WI38 (cell line): ENCODE measurements around the gene RBBP8NL.

Experiments used
- H3K4me3 ChIP-seq: 2 replicates; pipeline ENCODE4 v1.5.1; 2011; ENCODE audit warnings: low read depth, mild to moderate bottlenecking, control low read depth, low read length
- TF ChIP-seq, protein P1 (sequence below): IDR thresholded peaks from 2 replicates; pipeline ENCODE4 v1.5.1; 2012; ENCODE audit warnings: low read depth, mild to moderate bottlenecking, control low read depth, low read length

The RBBP8NL gene, protein sequence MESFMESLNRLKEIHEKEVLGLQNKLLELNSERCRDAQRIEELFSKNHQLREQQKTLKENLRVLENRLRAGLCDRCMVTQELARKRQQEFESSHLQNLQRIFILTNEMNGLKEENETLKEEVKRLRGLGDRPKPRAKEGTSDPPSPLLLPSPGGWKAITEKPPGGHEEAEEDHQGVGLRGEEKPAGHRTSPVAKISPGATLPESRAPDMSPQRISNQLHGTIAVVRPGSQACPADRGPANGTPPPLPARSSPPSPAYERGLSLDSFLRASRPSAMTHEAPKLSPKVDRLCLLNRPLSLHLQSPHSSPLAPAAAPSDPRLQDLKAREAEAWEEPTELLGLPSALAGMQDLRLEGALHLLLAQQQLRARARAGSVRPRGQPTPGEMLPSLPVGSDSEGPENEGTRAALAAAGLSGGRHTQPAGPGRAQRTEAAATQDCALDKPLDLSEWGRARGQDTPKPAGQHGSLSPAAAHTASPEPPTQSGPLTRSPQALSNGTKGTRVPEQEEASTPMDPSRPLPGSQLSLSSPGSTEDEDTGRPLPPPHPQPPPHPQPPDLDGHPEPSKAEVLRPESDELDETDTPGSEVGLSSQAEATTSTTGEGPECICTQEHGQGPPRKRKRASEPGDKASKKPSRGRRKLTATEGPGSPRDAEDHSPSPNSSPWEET

DNA sequence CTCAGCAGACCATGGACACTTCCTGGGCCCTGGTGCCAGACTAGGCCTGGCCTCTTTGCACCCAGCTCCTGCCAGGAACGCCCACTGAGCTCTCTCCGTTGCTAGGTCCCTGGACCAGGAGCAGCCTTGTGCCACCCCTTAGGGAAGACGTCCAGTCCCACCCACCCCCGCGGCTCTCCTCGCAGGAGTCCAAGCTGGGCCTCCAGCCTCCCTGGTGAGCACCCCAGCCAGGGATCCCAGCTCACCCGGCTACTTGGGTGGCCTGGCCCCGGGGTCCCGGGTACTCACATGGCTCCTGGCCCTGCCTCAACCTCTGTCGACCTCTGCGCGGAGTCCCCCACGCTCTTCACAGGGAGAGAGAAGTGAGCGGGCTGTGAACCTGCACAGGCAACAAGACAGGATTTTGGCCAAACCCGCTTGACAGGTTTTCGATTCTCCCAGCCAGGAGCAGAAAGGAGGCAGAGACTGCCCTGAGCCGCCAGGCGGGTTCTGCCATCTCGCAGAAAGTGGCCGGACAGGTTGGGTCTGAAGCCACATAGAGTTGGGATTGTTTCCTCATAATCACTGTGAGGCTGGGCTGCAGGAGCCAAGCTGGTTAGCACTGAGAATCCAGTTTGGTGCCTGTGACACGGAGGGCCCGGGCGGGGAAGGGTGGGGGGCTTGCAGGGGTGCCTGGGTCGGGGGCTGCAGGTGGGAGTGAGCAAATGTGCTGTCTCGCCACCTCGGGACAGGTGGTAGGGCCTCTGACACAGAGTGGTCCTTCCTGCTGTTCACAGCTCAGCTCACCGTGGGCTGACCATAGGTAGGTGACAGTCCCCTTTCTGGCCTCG, at the start of gene RBBP8NL:
RBBP8NL (minus strand) TSS at position 368 of the 830 bp plus-strand sequence. CDS start 7,892 bp downstream, outside the sequence.
- TF ChIP-seq, protein P1, sequence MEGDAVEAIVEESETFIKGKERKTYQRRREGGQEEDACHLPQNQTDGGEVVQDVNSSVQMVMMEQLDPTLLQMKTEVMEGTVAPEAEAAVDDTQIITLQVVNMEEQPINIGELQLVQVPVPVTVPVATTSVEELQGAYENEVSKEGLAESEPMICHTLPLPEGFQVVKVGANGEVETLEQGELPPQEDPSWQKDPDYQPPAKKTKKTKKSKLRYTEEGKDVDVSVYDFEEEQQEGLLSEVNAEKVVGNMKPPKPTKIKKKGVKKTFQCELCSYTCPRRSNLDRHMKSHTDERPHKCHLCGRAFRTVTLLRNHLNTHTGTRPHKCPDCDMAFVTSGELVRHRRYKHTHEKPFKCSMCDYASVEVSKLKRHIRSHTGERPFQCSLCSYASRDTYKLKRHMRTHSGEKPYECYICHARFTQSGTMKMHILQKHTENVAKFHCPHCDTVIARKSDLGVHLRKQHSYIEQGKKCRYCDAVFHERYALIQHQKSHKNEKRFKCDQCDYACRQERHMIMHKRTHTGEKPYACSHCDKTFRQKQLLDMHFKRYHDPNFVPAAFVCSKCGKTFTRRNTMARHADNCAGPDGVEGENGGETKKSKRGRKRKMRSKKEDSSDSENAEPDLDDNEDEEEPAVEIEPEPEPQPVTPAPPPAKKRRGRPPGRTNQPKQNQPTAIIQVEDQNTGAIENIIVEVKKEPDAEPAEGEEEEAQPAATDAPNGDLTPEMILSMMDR = no peak
- no peak within 1 kb of the TSS for H3K4me3 ChIP-seq

GRCh38 chr20:62476056-62476838, 48.9 kb upstream of the RBBP8NL start:
- TF ChIP-seq, protein P1 = no peak
- no peak overlapping the region for H3K4me3 ChIP-seq

DNA sequence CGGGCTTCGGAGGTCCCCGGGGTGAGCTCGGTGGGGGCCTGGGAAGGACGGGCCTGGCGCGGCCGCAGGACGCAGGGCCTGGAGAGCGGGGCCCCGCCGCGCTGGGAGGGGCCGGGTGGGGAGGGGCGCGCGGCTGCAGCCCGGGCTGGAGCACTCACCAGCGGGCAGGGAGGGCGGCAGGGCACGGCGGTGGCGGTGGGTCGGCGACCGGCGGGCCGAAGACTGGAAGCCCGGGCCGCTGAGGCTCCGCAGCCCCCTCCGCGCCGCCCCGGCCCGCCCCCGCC, 48.4 kb upstream of the RBBP8NL start, which contains the start of gene GATA5:
GATA5 (minus strand) TSS at position 224 of the 284 bp plus-strand sequence. CDS start 474 bp downstream, outside the sequence.
- TF ChIP-seq, protein P1 = no peak
- H3K4me3 ChIP-seq = no peak within 1 kb of the TSS

DNA sequence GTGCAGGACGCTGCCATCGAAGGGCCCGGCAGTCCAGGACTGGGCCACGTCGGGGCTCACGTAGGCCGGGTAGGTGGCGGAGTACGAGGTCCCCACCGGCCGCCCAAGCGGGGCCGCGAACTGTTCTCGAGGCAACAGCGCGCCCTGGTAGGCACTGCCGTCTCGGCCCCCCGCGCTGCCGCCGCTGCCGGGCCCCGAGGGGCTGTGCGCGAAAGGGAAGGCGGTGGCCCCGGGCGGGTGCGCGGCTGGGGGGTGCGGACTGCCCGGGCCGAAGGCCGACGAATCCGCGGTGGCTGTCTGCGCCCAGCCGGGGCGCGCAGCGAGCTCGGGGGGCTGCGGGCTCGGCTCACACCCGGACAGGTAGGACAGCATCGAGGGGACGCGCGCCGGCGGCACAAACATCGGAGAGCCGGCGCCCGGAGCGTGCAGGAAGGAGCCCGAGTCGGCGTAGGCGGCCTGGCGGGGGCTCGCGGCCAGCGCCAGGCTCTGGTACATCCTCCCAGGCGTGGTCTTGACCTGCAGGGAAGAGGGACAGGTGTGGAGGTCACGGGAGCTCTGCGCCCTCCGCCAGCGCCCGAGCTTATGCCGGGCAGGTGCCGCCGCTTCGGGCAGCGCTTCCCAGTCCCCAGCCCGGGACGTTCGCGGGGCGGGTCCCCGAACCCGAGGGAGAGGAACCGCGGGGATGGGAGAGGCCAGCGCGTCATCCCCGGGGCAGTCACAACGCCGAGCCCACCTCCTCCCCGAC, 47.9 kb upstream of the RBBP8NL start:
- no peak overlapping the region for H3K4me3 ChIP-seq

DNA sequence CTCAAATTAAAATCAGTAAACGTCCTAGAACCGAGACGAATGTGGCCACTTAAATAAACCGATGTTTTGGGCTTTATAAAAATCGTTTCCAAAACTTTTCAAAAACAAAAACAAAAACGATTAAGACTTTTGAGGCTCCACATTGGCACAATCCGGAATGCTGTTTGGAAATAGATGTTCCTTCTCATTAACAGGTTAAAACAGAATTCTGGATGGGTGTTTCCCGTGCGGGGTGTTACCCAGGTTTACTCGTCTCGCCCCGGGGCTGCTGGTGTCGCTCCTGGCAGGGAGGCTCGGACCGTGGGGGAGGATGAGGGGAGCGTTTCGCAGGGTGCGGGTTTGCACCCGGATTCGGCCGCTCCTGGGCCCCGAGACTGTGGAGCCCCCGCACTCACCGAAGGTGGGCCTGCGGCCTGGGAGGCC, 47.3 kb upstream of the RBBP8NL start:
- H3K4me3 ChIP-seq = no peak overlapping the region
- TF ChIP-seq, protein P1 = no peak

More for the DNA sequence above, 47.9 kb upstream of the RBBP8NL start:
- TF ChIP-seq, protein P1 = no peak

- H3K4me3 ChIP-seq = no peak overlapping the region
- TF ChIP-seq, protein P1 = no peak
Observed at GRCh38 chr20:62473717-62474603, 46.6 kb upstream of the RBBP8NL start.
